NK-92 treated with Interleukin-12 subunit alpha and Interleukin-12 subunit beta, amount 100 ng/mL, for 24 hours (cell line): ENCODE data around the gene NSD2.
A peak's percentile ranks its signal among the peaks of the same experiment; 100 is the strongest.

Experiments used
- DNase-seq: peaks from one replicate; lab custom pipeline; 2025; lab: John Stamatoyannopoulos, UW

NSD2 gene

GRCh38 chr4:1864076-1865008 is 6.9 kb upstream of the NSD2 start:
- no peak for DNase-seq

- no peak for DNase-seq
Observed at GRCh38 chr4:1866189-1866661, 5.0 kb upstream of the NSD2 start.

- DNase-seq: no peak
Observed at GRCh38 chr4:1868293-1868692, 2.9 kb upstream of the NSD2 start.

GRCh38 chr4:1868912-1869311 is 2.3 kb upstream of the NSD2 start:
- no peak for DNase-seq

- DNase-seq: no peak
Observed at GRCh38 chr4:1869530-1870327, 1.5 kb upstream of the NSD2 start.

- DNase-seq: peak; percentile 75
Observed at GRCh38 chr4:1870328-1870577, 940 bp upstream of the NSD2 start.

GRCh38 chr4:1871471-1872021 is 353 bp downstream of the NSD2 start:
- DNase-seq: no peak

GRCh38 chr4:1872870-1873269 is 1.7 kb downstream of the NSD2 start:
- DNase-seq: no peak

GRCh38 chr4:1873291-1873690 is 2.1 kb downstream of the NSD2 start:
- DNase-seq: no peak

GRCh38 chr4:1873776-1874175 is 2.6 kb downstream of the NSD2 start:
- DNase-seq: no peak

- DNase-seq: no peak
Observed at GRCh38 chr4:1874201-1874600, 3.0 kb downstream of the NSD2 start.

- DNase-seq: no peak
Observed at GRCh38 chr4:1879485-1879884, 8.3 kb downstream of the NSD2 start.

- DNase-seq: no peak
Observed at GRCh38 chr4:1880332-1880731, 9.1 kb downstream of the NSD2 start.

- no peak for DNase-seq
Observed at GRCh38 chr4:1882850-1883271, 11.7 kb downstream of the NSD2 start.

GRCh38 chr4:1883583-1883982 is 12.4 kb downstream of the NSD2 start:
- DNase-seq: no peak

- DNase-seq: no peak
Observed at GRCh38 chr4:1885414-1885813, 14.2 kb downstream of the NSD2 start.

- DNase-seq: no peak
Observed at GRCh38 chr4:1887052-1887451, 15.9 kb downstream of the NSD2 start.

GRCh38 chr4:1890979-1891570 is 19.9 kb downstream of the NSD2 start:
- no peak for DNase-seq

GRCh38 chr4:1895971-1896657 is 24.9 kb downstream of the NSD2 start:
- DNase-seq: no peak

GRCh38 chr4:1896658-1896991 is 25.4 kb downstream of the NSD2 start:
- DNase-seq: no peak

GRCh38 chr4:1898007-1898406 is 26.8 kb downstream of the NSD2 start:
- no peak for DNase-seq

GRCh38 chr4:1898681-1899080 is 27.5 kb downstream of the NSD2 start:
- no peak for DNase-seq
